Fibroblast of the aortic adventitia (primary cell): Measurements from ENCODE around the gene PLIN3. TPM values are rescaled to one million over a fixed set of nuclear protein-coding genes. Genes with fewer than 3 reads are reported as not detected.
A peak's percentile ranks its signal among the peaks of the same experiment; 100 is the strongest.

ENCODE experiments used
- DNase-seq: peaks from one replicate; pipeline ENCODE4 v3.0.0-alpha.2; 2010; ENCODE audit warnings: low read depth
- H3K4me3 ChIP-seq: 2 replicates; pipeline ENCODE4 v1.5.1; 2011; ENCODE audit warnings: low read depth, mild to moderate bottlenecking, control low read depth, low read length, moderate library complexity
- total RNA-seq: library from RNA; depleted of rRNA; stranded (reverse); fragments of >200 nt; gene quantifications from 2 replicates; pipeline ENCODE4 v1.2.3, GENCODE V29; 2012; ENCODE audit warnings: low replicate concordance
- TF ChIP-seq, protein P1 (sequence below): IDR thresholded peaks from 2 replicates; pipeline ENCODE4 v1.5.1; 2011; ENCODE audit warnings: mild to moderate bottlenecking, low read length, control low read depth, inconsistent platforms; ENCODE audit not compliant: insufficient read depth

PLIN3 gene, protein sequence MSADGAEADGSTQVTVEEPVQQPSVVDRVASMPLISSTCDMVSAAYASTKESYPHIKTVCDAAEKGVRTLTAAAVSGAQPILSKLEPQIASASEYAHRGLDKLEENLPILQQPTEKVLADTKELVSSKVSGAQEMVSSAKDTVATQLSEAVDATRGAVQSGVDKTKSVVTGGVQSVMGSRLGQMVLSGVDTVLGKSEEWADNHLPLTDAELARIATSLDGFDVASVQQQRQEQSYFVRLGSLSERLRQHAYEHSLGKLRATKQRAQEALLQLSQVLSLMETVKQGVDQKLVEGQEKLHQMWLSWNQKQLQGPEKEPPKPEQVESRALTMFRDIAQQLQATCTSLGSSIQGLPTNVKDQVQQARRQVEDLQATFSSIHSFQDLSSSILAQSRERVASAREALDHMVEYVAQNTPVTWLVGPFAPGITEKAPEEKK
- total RNA-seq = 88.1 and 227 TPM in 2 replicates

DNA sequence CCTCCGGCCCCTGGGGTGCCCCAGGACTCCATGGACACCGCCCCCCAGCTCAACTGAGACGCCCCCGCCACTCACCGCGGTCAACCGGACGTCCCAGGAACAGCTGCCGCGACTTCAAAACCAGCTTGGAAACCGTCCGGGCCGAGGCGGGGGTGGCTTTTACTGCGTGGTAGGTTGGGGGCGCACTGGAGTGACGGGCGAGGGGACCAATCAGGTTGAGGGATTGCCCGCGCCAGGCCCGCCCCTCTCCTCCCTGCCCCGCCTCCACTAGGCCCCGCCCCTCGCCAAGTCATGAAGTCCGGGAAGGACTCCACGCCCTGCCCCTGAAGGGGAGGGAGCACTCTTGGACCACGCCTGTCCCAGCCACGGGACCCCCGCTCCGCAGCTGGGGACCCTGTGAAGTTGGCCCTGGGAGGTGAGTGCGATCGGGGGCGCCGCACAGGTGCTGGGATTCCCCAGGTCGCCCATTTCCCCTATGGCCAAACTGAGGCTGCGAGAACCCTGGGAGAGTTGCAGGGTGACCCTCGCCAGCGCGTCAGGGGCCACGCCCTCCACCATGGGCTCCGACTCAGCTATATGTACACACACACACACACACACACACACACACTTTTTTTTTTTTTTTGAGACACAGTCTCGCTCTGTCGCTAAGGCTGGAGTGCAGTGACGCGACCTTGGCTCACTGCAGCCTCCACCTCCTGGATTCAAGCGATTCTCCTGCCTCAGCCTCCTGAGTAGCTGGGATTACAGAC lies at the start of gene PLIN3:
Gene PLIN3 (minus strand): TSS at position 134 of the 752 bp plus-strand sequence. CDS start 6,273 bp downstream, outside the sequence.
- TF ChIP-seq, protein P1, sequence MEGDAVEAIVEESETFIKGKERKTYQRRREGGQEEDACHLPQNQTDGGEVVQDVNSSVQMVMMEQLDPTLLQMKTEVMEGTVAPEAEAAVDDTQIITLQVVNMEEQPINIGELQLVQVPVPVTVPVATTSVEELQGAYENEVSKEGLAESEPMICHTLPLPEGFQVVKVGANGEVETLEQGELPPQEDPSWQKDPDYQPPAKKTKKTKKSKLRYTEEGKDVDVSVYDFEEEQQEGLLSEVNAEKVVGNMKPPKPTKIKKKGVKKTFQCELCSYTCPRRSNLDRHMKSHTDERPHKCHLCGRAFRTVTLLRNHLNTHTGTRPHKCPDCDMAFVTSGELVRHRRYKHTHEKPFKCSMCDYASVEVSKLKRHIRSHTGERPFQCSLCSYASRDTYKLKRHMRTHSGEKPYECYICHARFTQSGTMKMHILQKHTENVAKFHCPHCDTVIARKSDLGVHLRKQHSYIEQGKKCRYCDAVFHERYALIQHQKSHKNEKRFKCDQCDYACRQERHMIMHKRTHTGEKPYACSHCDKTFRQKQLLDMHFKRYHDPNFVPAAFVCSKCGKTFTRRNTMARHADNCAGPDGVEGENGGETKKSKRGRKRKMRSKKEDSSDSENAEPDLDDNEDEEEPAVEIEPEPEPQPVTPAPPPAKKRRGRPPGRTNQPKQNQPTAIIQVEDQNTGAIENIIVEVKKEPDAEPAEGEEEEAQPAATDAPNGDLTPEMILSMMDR = no peak
- peak; percentile 96 for DNase-seq
- H3K4me3 ChIP-seq = peak within 1 kb of the TSS; percentile 78

DNA sequence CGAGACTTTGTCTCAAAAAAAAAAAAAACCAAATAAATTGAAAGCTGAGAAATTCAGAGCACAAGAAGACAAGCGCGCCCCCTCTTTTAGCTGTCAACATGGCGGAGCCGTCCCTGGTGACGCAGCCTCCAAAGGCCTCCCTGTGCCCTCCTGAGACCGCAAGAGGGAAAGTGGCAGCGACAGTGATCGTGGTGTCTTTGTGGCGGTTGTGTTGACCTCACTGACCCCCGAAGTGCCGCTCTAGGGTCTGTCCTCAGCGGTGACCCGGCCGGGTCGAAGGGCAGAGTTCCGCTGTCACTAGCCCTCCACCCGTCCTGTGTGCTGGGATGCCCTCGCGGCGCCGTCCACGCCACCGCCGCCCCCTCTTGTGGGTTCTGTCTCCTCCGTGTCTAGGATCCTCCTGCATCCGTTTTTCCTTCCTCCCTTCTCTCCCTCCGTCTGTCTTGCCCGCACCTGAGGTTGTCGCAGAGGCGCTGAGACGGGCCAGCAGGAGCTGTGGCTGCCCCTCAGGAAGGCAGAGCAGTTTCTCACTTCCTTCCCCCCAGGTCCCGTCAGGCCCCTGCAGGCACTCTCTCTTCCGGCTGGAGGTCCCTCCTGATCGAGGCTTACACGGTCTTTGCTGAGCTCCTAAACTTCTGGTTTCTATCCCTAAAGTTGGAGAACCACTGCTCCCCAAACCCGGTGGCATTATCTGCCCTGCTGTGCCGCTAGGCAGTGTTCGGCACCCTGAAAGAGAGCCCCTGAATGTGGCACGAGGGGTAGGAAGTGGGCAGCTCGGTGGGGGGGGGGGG lies 49.0 kb upstream of the PLIN3 start:
- no peak for DNase-seq
- H3K4me3 ChIP-seq = no peak overlapping the region
- TF ChIP-seq, protein P1 = no peak

DNA sequence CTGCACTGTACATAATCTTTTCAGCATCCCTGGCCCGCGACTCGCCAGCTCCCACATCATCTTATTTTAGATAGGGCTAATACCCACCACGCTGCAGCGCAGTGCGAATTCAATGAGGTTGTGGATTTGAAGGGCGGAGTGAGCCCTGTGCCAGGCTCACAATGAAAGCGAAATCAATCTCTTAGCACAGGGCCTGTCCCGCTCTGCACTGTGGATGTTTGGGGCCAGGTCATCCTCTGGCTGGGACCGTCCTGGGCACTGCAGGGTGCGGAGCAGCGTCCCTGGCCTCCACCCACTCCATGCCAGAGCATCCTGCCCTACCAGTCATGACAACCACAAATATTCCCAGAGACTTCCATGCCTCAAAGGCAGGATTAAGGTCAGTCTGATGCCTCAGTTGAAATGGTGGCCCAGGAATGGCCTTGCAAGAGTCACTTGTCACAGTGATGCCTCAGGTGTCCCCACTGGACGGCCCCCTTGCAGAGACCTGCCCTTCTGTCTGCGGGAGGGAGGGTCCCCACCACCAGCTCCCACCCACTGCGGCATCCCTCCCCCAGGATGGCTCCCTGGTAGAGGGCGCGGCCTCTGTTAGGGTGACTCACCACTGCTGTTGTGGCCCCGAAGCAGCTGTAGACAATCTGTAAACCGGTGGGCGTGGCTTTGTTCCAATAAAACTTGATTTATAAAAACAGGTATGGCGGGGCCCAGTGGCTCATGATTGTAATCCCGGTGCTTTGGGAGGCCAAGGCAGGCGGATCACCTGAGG lies 47.5 kb upstream of the PLIN3 start:
- TF ChIP-seq, protein P1 = no peak
- peak; percentile 56 for DNase-seq
- no peak overlapping the region for H3K4me3 ChIP-seq

DNA sequence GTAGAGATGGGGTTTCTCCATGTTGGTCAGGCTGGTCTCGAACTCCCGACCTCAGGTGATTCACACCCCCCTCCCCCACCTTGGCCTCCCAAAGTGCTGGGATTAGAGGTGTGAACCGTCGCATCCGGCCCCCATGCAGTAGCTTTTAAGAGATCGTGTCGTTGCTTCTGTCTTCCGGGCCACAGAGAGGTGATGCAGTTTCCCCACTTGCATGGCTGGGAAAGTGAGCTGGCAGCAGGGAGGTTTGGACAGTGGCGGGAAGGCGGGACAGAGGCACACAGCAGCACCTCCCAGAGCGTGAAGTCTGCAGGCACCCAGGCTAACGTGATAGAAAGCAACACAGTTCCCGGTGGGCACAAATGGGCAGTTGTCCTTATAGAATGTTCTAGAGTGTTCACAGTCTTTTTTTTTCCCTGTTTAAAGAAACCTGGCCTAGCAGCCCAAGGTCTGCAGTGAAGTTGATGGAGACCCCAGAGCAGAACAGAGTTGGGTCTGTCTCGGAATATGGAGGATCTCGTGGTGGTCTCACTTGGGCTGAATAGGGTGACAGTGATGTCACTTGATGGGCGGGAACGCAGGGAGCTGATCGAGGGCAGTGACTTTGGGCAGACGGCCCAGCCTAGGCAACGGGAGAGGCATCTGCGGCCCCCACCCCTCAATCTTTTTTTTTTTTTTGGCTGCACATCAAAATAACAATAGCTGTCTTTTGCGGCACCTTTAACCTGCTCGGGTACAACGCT lies 46.7 kb upstream of the PLIN3 start:
- no peak overlapping the region for H3K4me3 ChIP-seq
- TF ChIP-seq, protein P1 = no peak
- DNase-seq = no peak

DNA sequence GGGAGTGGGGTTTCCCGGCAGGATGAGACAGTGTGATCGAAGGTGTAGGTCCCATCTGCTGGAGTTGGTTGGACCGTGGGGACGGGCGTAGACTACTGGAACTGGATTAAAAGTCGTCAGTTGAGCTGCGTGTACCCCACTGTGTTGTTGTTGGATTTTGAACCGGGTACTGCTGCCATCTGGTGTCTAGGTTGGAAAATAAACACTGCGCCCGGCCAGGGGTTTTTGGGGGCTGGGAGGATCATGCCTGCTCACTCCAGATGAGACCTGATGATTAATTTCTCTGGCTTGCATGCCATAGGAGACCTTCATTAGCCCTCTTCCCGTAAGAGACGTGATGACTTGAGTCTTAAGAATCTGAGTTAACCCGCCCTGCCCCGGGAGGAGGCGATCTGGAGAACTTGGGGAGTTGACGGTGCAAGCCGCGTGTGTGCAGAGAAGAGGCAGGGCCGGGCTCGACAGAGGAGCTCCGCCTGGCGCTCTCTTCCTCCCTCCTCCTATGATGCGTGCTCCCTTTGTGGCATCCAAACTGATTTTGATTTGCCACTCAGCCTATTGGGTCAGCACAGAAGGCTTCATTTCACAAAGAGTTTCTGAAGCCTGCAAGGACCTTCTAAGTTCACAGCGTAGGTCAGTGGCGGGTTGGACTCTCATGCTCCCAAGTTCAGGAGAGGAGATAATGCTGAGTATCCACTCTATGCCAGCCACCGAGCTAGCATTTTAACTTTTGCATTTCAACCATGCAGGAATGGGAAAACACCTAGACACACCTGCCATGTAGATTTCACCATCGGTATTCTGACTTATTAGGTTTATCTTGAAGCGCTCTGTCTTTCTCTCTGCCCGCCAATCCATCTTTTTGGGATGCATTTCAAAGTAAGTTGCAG lies 44.6 kb upstream of the PLIN3 start:
- peak; percentile 100 for DNase-seq
- TF ChIP-seq, protein P1 = peak; percentile 62
- peak overlapping the region; percentile 76 for H3K4me3 ChIP-seq
